Measurements from ENCODE around the gene ATP8B3.

ATP8B3 gene

DNA sequence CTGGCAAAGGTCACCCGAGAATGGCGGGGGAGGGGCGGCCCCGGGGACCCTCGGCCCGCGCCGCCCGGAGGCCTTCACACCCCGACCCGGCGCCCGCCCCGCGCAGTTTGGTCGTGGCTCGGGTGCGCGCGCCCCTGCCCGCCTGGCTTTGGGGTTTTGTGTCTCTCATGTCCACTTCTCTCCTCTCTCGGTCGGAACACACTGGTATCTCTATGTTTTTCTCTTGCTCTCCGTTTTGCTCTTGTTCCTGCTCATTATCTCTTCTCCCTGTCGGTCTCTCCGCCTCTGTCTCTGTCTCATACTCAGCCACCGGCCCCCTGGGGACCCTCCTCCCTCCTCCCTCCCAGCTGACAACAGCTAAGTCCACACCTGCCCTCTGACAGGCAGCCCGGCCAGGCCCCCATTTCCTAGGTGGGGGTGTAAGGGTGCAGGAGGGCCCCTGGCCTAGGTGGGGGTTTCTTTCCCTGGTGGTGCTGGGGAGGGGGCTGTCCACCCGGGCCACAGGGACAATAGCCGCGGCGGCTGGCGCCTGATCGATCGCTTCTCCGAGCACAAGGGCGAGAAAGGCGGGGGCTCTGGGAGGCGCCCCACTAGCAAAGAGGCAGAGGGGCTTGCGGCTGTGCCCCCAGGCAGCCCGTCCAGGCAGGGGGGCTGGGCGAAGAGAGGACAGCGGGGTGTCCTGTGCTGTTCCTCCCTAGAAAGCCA, 56.5 kb downstream of the ATP8B3 start:
- DNase-seq: no peak

DNA sequence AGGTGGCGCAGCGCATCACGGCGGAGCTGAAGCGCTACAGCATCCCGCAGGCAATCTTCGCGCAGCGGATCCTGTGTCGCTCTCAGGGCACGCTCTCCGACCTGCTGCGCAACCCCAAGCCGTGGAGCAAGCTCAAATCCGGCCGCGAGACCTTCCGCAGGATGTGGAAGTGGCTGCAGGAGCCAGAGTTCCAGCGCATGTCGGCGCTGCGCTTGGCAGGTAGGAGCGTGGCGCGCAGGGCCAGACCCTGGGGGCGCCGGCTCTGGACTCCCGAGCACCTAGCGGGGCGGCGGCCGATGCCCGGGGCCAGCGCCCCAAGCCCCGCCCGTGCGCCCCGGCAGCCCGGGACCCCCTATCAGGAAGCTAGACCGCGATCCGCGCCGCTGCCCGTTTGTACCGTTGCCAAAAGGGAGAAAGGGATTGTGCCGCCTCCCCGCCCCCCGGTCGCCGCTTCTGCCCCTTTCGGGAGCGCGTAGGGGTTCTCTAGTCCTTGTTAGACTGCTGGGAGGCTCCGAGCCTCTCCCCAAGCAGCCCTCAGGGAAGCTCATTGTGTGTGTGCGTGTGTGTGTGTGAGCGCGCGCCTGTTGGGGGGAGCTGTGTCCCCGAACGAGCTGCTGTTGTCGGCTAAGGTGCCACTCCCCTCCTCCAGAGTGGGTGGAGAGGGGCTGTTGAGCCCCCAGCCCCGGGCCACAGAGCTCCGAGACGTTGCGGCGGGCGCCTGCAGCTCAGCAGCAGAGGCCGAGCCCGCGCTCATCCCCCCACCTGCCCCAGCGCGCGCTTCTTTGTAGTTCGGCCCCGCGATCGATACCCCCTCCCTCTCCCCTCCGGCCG, 57.2 kb downstream of the ATP8B3 start:
- DNase-seq: no peak

DNA sequence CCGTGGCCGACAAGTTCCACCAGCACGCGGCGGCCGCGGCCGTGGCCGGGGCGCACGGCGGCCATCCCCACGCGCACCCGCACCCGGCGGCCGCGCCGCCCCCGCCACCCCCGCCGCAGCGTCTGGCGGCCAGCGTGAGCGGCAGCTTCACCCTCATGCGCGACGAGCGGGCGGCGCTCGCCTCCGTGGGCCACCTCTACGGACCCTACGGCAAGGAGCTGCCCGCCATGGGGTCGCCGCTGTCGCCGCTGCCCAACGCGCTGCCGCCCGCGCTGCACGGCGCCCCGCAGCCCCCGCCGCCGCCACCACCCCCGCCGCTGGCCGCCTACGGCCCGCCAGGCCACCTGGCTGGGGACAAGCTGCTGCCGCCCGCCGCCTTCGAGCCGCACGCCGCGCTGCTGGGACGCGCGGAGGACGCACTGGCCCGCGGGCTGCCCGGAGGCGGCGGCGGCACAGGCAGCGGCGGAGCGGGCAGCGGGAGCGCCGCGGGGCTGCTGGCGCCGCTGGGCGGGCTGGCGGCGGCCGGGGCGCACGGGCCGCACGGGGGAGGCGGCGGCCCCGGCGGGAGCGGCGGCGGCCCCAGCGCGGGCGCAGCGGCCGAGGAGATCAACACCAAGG, 57.9 kb downstream of the ATP8B3 start:
- DNase-seq: no peak

DNA sequence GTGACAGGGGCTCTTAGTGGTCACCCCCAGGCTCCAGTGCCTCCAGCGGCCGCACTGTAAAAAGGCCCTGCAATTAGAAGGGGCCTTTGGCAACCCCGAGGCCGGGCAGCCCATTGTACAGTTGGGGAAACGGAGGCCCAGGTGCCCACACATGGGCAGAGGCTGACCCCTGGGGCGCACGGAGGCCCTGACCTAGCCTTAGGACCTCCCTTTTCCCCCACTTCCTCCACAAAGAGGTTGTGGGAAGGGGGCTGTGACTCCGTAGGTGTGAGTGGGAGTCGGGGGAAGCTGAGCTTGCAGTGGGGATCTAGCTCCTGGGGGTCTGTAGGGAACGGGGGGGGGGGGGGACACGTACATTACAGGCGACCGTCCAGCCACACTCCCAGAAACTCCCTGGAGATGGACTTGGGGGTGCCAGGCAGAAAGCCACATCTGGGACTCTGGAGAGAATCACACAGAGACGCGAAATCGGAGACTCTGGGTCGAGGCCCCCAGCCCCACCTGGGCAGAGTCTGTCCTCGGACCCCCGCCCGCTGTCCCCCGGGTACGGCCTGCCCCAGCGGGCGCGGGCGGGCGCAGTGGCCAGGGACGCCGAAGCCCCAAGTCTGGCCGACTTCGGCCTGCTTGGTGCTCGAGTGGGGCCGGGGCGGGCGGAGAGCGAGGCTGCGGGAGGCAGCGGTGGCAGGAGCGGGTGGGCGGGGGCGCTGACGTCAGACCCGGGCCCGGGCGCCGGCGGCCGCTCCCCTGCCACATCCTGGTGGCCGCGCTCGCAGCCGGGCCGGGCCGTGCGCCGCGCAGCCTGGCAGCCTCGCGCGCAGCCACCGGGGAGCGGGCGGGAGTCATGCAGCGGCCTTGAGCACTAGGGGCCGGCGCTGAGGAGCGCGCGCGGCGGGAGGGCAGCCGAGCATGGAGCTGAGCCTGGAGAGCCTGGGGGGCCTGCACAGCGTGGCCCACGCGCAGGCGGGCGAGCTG, 59.0 kb downstream of the ATP8B3 start, which contains the start of gene ONECUT3:
Gene ONECUT3, plus strand, starts transcription at position 750 of the 972 bp plus-strand sequence. Its CDS starts 157 bp downstream, at position 907.
- DNase-seq: no peak

- no peak for DNase-seq
These were observed 59.9 kb downstream of the ATP8B3 start for GRCh38 chr19:1752009-1752756.

DNA sequence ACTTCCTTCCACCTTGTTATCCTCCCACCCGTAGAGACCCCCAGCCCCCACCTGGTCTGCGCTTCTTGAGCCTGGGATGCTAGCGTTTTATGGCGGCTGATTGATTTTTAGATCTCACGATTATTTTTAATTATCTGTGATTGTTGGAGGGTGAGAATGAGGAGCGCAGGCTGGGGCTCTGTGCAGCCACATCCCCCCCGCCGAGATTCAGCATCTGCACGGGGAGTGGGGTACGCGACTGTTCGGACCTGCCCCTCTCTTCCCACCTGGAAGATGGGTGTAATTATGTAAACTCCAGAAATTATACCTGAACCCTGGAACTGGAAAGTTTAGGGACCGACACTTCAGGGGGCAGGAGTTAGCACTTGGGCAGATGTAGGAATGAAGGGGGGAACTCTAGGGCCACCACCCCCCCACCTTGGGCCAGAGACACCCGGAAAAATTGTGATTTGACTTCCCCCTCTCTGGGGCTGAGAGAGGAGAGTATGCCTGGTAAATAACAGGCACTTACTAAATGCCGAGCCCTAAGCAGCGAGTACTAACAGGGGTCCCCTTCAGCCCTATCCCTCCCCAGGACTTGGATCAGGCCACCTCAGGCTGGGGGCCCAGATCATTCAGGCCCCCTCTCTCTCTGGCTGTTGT, 60.6 kb downstream of the ATP8B3 start:
- DNase-seq: no peak

DNA sequence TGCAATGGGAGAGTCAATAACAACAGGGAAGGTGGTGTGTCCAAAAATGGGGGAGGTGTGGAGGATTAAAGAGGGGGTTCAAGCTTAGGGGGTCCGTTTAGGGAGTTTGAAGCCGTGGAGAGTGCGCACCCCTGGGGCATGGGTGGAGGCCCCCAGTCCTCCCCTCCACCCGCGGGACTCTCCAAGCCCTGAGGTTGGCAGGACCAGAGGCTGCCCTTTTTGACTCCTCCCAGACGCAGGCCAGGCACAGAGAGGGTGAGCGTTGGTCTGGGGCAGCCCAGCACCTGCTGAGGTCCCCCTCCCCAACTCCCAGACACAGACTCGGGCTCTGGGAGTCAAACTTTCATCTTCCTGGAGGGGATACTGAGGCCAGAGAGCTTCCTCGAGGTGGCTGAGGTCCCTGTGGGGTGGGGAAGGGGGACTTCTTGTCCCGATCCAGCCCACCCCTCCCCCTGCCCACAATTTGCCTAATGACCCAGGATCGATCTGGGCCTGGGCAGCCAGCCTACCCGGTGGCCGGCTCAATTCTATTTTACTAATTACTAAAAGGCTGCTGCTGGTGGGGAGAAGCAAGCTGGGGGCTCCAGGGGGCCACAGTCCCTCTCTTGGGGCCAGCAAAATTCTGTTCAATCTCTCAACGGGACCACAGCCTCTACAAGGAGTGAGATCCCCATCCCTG, 61.6 kb downstream of the ATP8B3 start:
- no peak for DNase-seq

- DNase-seq: no peak
These were observed 62.4 kb downstream of the ATP8B3 start for GRCh38 chr19:1749373-1750342.

GRCh38 chr19:1748873-1749341, 63.2 kb downstream of the ATP8B3 start:
- no peak for DNase-seq

GRCh38 chr19:1748115-1748872, 63.8 kb downstream of the ATP8B3 start:
- DNase-seq: no peak

- DNase-seq: peak; percentile 17
These were observed 64.6 kb downstream of the ATP8B3 start for GRCh38 chr19:1747285-1748114.

DNA sequence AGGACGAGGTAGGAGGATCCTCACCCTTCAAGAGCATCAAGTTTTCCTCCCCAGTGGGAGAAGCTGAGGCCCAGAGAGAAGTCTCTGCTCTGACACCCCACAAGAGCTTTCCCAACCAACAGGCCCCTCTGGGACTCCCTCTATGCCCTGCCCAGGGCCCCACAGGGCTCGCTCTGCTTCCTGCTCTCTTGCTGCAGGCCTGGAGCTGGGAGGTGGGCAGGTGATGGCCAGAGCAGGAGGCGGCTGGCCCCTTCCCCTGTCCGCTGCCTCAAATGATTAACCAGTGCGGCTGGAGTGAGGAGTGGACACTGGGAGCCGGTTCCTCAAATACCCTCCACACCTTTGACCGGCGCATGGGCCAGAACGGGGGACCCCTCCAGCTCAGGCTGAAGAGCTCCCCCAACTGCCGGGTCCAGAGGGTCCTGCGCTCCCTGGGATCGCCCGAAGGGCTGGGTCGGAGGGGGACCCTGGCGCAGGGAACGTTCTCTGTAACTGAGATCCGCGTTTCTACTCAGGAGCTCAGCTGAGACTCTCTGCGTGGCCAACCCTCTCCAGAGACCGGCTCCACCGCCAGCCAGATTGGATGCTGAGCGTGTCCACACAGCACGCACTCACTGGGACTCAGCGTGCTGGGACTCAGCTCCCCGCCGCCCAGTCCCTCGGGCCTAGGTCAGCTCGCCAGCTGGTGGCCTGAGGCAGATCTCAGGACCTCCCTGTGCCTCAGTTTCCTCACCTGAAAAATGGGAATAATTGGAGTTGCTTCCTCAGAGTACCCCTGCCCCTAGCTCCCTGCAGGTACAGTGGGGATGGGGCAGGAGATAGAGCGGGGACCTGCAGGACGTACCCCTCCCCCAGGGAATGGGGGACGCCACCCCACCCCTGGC, 65.4 kb downstream of the ATP8B3 start:
- DNase-seq: no peak

DNA sequence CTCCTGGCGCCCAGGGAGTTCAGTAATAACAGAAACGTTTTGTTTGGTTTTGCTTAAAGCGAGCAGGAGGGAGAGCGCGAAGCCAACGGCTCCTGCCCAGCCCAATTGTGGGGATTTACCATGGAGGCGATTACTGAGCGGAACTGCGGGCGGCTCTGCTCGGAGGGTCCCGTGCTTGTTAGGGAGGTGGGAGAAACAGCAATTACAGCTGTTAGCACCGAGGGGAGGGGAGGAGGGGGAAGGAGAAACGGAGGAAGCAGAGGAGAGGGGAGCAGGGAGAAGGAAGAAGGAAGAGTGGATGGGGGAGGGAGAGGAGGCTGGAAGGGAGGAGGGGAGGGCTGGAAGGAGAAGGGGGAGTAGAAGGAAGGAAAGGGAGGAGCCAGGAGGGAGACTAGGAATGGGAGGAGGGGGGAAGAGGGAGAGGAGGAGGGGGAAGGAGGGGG, 66.5 kb downstream of the ATP8B3 start:
- DNase-seq: no peak

DNA sequence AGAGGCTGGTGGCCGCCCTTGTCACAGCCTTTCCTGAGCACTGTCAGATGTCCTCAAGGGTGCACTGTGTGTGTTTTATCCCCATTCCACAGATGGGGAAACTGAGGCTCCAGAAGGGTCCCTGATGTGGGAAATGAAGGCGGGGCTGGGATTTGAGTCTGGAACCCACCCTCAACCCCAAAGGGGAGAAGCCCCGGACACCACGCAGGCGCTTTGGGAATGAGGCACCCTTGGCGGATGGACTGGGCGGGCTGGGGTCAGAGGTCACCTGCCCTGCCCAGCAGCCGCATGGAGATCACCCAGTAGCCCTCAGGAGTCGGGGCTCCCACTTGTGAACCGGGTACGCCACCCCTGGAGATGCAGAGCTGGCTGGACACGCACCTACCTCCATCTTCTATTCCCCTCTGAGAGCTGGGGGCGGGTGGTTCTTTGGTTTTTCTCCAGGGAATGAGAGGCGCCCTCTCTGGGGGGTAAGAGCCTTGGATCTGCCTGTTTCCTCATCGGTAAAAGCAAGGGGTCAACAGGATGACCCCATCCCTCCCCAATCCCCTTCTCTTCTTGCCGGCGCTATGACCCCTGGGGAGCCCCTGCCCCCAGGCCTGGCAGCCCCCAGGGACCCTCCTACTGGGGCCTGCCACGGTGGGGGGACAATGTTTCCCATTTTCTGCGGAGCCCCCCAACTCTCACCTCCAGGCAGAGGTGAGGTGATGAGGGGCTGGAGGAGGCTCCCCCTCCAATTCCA, 67.1 kb downstream of the ATP8B3 start:
- DNase-seq: no peak

DNA sequence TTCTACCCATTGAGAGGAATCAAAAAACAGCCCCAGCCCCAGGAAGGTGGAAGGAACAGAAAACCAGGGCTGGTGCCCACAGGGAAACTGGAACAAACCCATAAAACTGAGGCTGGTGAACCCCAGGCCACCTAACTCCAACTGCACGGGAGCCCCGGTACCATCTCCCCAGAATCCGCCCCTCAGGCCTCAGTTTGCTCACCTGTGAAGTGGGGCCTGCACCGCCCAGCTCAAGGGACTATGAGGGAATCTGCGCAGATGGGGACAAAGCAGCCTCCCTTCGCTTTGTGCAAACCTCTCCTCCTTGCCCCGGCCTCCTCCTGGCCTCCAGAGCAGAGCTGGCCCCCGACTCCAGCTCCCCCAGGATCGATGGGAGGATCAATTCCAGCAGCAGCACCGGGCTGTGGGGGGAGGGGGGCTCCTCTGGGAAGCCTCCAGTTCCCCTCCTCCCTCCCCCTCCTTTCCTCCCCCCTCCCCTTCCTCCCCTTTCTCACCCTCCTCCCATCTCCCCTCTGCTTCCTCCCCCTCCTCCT, 67.9 kb downstream of the ATP8B3 start:
- no peak for DNase-seq

Measured in activated CD4-positive, alpha-beta T cell treated with anti-CD3 and anti-CD28 coated beads for 1 hour (primary cell).